Nephron progenitor cell (in vitro differentiated cells): ENCODE data around the gene RGN.
"Not testable (repeated sequence)": the region's sequence is repeated elsewhere in the genome, so short reads cannot be mapped to it uniquely, and the experiment has no call there.

ENCODE experiments used
- DNase-seq: peaks from one replicate; pipeline ENCODE4 v3.0.0; 2021
- H3K27ac Mint-ChIP-seq: 2 replicates; pipeline ENCODE4 v1.8.0; 2021; ENCODE audit warnings: mild to moderate bottlenecking, moderate library complexity, mixed read lengths
- H3K27me3 Mint-ChIP-seq: 2 replicates; pipeline ENCODE4 v1.8.0; 2021; ENCODE audit warnings: mild to moderate bottlenecking, low read depth, mixed read lengths; ENCODE audit not compliant: poor library complexity
- H3K36me3 Mint-ChIP-seq: 2 replicates; pipeline ENCODE4 v1.8.0; 2021; ENCODE audit warnings: low read depth, mixed read lengths
- H3K4me1 Mint-ChIP-seq: 2 replicates; pipeline ENCODE4 v1.8.0; 2021; ENCODE audit warnings: mixed read lengths
- H3K4me3 Mint-ChIP-seq: 2 replicates; pipeline ENCODE4 v1.8.0; 2021; ENCODE audit warnings: mild to moderate bottlenecking, moderate library complexity, mixed read lengths
- H3K9me3 Mint-ChIP-seq: 2 replicates; pipeline ENCODE4 v1.8.0; 2021; ENCODE audit warnings: mild to moderate bottlenecking, moderate library complexity, mixed read lengths
- CTCF ChIP-seq: fragments of 200-600 bp; sonication (generic); IDR thresholded peaks from 2 replicates; pipeline ENCODE4 v1.5.0; 2021; ENCODE audit warnings: antibody characterized with exemption

RGN gene

DNA sequence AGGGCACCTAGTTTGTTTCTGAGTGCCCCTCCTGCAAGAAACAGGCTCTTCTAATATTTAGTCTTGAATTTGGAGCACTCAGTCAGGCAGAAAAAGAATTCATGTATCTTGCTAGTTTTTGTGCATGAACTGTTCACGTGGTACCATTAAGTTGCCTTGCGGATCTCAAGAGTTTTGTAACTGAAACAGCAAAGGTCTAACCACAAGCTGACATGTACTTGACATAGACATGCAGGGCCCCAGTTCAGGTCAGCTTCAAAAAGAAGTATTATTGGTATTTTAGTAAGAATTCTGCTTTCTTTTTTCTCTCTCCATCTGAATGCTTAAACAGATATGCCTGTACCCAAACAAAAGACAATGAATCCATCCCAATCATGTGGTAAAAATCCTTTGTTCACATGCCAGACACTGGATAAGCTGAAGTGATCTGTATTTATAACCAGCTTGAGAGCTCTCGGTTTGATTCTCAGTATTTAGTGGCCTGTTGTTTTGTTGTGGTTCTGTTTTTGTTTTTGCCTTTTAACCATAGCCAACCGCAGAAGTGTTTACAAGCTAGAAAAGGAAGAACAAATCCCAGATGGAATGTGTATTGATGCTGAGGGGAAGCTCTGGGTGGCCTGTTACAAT is 13.0 kb downstream of the RGN start:
- Mint-ChIP-seq H3K27me3 (peaks cover 6% of the 10 kb centered on the region), H3K9me3 (peaks cover 28% of the 10 kb centered on the region), H3K4me3 (no peak overlapping the region), H3K4me1 (no peaks in the 10 kb centered on the region), H3K27ac (no peak overlapping the region), H3K36me3 (no peaks in the 10 kb centered on the region)
- DNase-seq: no peak
- no peak for TF ChIP-seq CTCF

DNA sequence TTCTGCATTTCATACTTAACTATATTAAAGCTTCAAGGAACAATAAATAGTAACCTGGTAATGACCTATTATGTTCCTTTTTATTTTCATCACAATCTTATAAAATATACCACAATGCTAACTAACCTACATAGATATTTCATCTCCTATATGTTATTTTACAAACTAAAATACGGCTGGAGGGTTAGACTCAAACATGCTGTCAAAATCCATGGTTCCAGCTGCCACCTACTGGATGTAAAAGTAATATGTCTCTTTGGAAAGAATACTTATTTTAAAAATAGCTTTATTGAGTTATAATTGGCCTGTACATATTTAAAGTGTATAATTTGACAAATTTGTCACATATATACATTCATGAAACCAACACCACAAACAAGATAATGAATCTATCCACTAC is 15.0 kb downstream of the RGN start:
- no peaks in the 10 kb centered on the region for H3K4me1 Mint-ChIP-seq
- H3K36me3 Mint-ChIP-seq: no peaks in the 10 kb centered on the region
- H3K27ac Mint-ChIP-seq: no peak overlapping the region
- no peak overlapping the region for H3K4me3 Mint-ChIP-seq
- H3K9me3 Mint-ChIP-seq: peaks cover 31% of the 10 kb centered on the region
- peaks cover 6% of the 10 kb centered on the region for H3K27me3 Mint-ChIP-seq
- TF ChIP-seq CTCF: peak; percentile 31
- no peak for DNase-seq

- Mint-ChIP-seq H3K27ac (no peak overlapping the region), H3K9me3 (peaks cover 31% of the 10 kb centered on the region), H3K27me3 (peaks cover 6% of the 10 kb centered on the region), H3K36me3 (no peaks in the 10 kb centered on the region), H3K4me3 (no peak overlapping the region), H3K4me1 (no peaks in the 10 kb centered on the region)
- TF ChIP-seq CTCF: no peak
- no peak for DNase-seq
Measured at GRCh38 chrX:47093860-47094259, 15.6 kb downstream of the RGN start.

GRCh38 chrX:47097018-47097417 is 18.8 kb downstream of the RGN start:
- no peak for TF ChIP-seq CTCF
- H3K4me3 Mint-ChIP-seq: no peak overlapping the region
- H3K27ac Mint-ChIP-seq: no peak overlapping the region
- no peaks in the 10 kb centered on the region for H3K4me1 Mint-ChIP-seq
- DNase-seq: no peak
- H3K9me3 Mint-ChIP-seq: peaks cover 49% of the 10 kb centered on the region
- peaks cover 6% of the 10 kb centered on the region for H3K27me3 Mint-ChIP-seq
- no peaks in the 10 kb centered on the region for H3K36me3 Mint-ChIP-seq

DNA sequence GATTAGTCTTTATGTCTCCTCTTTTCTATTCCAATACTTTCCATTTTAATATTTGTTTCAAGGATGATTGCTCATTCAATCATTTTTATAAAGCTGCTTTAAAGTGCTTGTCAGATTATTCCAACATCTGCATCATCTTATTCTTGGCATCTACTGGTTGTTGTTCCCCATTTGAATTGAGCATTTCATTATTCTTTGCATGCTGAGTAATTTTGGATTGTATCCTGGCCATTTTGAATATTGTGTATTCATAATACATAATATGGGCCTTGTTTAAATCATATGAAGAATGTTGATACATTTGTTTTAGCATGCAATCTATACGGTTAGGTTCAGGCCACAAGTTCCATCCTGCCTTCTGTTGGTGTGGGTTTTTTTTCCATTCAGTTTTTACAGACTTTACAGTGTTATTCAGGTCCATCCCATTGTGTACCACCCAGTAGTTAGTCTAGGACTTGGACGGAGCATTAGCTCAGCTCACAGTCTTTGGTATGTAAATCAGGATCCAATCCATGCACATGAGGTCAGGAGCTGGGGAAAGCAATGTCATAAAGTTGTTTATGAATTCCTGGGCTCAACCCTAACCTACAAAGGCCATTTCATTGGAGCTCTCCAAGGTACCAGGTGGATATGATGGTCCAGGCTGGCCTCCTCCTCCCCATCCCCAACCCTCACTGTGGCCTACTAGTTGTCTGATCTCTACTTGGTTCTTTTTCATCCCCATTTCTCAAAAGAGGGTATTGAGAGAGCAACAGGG is 20.3 kb downstream of the RGN start:
- Mint-ChIP-seq H3K27me3 (peaks cover 6% of the 10 kb centered on the region), H3K9me3 (peaks cover 53% of the 10 kb centered on the region), H3K4me3 (no peak overlapping the region), H3K4me1 (no peaks in the 10 kb centered on the region), H3K36me3 (no peaks in the 10 kb centered on the region), H3K27ac (no peak overlapping the region)
- no peak for DNase-seq
- no peak for TF ChIP-seq CTCF

DNA sequence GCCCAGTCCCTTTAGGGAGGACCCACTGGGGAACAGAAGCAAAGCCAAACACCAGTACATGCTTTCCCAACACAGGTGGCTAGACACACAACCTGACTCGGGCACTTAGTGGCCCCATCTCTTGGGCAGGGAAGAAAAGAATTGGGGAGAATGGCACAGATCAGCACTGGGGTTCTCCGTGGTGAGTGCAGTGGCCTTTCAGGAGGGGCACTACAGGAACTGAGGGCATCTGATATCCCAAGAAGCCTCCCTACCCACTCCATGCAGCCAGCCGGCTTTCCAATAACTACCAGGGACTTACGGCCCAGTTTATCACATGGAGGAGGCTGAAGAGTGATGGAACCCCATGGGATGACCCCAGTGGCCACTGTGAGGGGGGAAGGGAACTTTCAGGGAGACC is 23.0 kb downstream of the RGN start:
- TF ChIP-seq CTCF: no peak
- Mint-ChIP-seq H3K9me3 (peaks cover 53% of the 10 kb centered on the region), H3K4me1 (no peaks in the 10 kb centered on the region), H3K27ac (no peak overlapping the region), H3K36me3 (no peaks in the 10 kb centered on the region), H3K4me3 (no peak overlapping the region), H3K27me3 (no peaks in the 10 kb centered on the region)
- no peak for DNase-seq

- Mint-ChIP-seq H3K9me3 (peaks cover 56% of the 10 kb centered on the region), H3K27me3 (peaks cover 11% of the 10 kb centered on the region)
- H3K4me3 Mint-ChIP-seq, H3K36me3 Mint-ChIP-seq, DNase-seq, H3K4me1 Mint-ChIP-seq, H3K27ac Mint-ChIP-seq: not testable (repeated sequence)
Measured at GRCh38 chrX:47110936-47111615, 32.8 kb downstream of the RGN start.
